Right lobe of liver (tissue), 4 donors: ENCODE measurements around the gene WNT3.

ENCODE experiments used
- CTCF ChIP-seq, 4 donors: fragments of 200-600 bp in 3 of 4; fragments of 450-650 bp in 1 of 4; IDR thresholded peaks; one replicate each; pipeline versions ENCODE4 v1.5.1 to v1.8.0; 2016 to 2022; ENCODE audit warnings: antibody characterized with exemption in 4 of 4, mild to moderate bottlenecking in 2 of 4
- POLR2A ChIP-seq: fragments of 450-650 bp; IDR thresholded peaks from one replicate; pipeline ENCODE4 v1.6.1; 2017; ENCODE audit warnings: antibody characterized with exemption, mild to moderate bottlenecking
- donor health status: DM: no; HTN: no; CAD: no.
- donor health status: DM: no; HTN: no; CAD: no.
- donor health status: DM: no; HTN: yes; CAD: no.

DNA sequence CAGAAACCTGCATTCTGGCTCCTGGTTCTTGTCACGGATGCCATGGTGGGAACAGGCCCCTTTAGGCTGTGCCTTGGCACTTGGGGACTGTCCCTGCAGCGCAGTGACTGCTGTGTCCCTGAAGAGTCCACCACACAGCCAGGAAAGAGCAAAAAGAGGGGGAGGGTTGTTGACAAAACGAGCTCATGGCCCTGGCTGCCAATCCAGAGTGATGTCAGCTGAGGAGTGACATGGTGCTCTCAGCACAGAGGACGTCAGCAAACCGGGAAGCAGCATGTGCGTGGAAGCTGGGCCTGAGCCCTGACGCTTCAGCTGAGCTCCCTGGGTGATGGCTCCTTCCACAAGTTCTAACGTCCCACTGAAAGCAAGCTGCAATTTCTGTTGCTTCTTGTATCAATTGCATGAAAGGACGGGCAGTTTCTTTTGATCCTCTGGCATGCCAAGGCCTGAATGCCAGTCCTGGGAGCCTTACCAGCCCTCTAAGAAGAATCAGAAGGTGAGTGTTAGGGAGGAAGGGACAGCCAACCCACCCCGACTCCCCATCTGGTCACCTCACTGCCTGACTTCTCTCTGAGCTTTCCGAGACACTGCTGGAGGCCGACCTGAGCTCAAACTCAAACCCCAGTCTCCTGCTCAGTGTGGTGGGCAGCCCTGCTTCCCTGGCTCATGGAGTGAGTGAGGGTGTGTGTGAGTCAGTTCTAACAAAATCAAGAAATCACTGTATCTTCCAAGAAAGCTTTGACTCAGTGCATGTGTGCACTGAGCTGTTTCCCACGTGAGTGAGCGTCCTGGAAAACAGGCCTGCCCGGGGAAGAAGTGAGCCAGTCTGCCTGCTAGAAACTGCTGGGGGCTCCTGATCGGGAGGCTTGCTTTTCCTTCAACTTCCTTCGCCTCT lies 14.7 kb upstream of the WNT3 start:
- no peak for TF ChIP-seq CTCF (IDR thresholded peaks at IDR 0.05)
- peak; percentile 59 for TF ChIP-seq POLR2A
